ENCODE measurements around the gene WSCD2.

The WSCD2 gene

GRCh38 chr12:108235985-108236263 lies 106.8 kb downstream of the WSCD2 start:
- DNase-seq (ENCODE audit: low spot score) = no peak

- no peak for DNase-seq (ENCODE audit: low spot score)
Measured at GRCh38 chr12:108236366-108236765, 107.3 kb downstream of the WSCD2 start.

GRCh38 chr12:108237272-108237671 lies 108.2 kb downstream of the WSCD2 start:
- no peak for DNase-seq (ENCODE audit: low spot score)

GRCh38 chr12:108238474-108238873 lies 109.4 kb downstream of the WSCD2 start:
- no peak for DNase-seq (ENCODE audit: low spot score)

GRCh38 chr12:108239378-108239777 lies 110.3 kb downstream of the WSCD2 start:
- DNase-seq (ENCODE audit: low spot score) = no peak

- no peak for DNase-seq (ENCODE audit: low spot score)
Measured at GRCh38 chr12:108240027-108240785, 111.1 kb downstream of the WSCD2 start.

- no peak for DNase-seq (ENCODE audit: low spot score)
Measured at GRCh38 chr12:108240928-108241327, 111.8 kb downstream of the WSCD2 start.

- no peak for DNase-seq (ENCODE audit: low spot score)
Measured at GRCh38 chr12:108241986-108242703, 113.1 kb downstream of the WSCD2 start.

- DNase-seq (ENCODE audit: low spot score) = no peak
Measured at GRCh38 chr12:108247130-108247529, 118.0 kb downstream of the WSCD2 start.

- DNase-seq (ENCODE audit: low spot score) = no peak
Measured at GRCh38 chr12:108248011-108248410, 118.9 kb downstream of the WSCD2 start.

GRCh38 chr12:108252523-108252922 lies 123.4 kb downstream of the WSCD2 start:
- no peak for DNase-seq (ENCODE audit: low spot score)

- no peak for DNase-seq (ENCODE audit: low spot score)
Measured at GRCh38 chr12:108253540-108253939, 124.5 kb downstream of the WSCD2 start.

- no peak for DNase-seq (ENCODE audit: low spot score)
Measured at GRCh38 chr12:108254030-108254429, 124.9 kb downstream of the WSCD2 start.

GRCh38 chr12:108254517-108255251 lies 125.6 kb downstream of the WSCD2 start:
- no peak for DNase-seq (ENCODE audit: low spot score)

- DNase-seq (ENCODE audit: low spot score) = no peak
Measured at GRCh38 chr12:108255252-108255602, 126.1 kb downstream of the WSCD2 start.

- DNase-seq (ENCODE audit: low spot score) = no peak
Measured at GRCh38 chr12:108257004-108257403, 127.9 kb downstream of the WSCD2 start.

- DNase-seq (ENCODE audit: low spot score) = no peak
Measured at GRCh38 chr12:108257610-108258106, 128.6 kb downstream of the WSCD2 start.

GRCh38 chr12:108260039-108260438 lies 131.0 kb downstream of the WSCD2 start:
- DNase-seq (ENCODE audit: low spot score) = no peak

GRCh38 chr12:108260969-108261368 lies 131.9 kb downstream of the WSCD2 start:
- DNase-seq (ENCODE audit: low spot score) = no peak

- no peak for DNase-seq (ENCODE audit: low spot score)
Measured at GRCh38 chr12:108265505-108265904, 136.4 kb downstream of the WSCD2 start.

- no peak for DNase-seq (ENCODE audit: low spot score)
Measured at GRCh38 chr12:108266131-108266530, 137.0 kb downstream of the WSCD2 start.

- no peak for DNase-seq (ENCODE audit: low spot score)
Measured at GRCh38 chr12:108267450-108267849, 138.4 kb downstream of the WSCD2 start.

- no peak for DNase-seq (ENCODE audit: low spot score)
Measured at GRCh38 chr12:108268397-108268796, 139.3 kb downstream of the WSCD2 start.
